Activated CD8-positive, alpha-beta memory T cell treated with anti-CD3 and anti-CD28 coated beads for 48 hours (primary cell): ENCODE data around the gene POMZP3.
"Not testable (repeated sequence)": the region's sequence is repeated elsewhere in the genome, so short reads cannot be mapped to it uniquely, and the experiment has no call there.

Source experiments
- DNase-seq, 3 experiments: peaks; one replicate each; pipeline ENCODE4 v3.0.0-alpha.2; 2020; ENCODE audit warnings: low read depth in 2 of 3, low spot score in 2 of 3

POMZP3 gene

DNA sequence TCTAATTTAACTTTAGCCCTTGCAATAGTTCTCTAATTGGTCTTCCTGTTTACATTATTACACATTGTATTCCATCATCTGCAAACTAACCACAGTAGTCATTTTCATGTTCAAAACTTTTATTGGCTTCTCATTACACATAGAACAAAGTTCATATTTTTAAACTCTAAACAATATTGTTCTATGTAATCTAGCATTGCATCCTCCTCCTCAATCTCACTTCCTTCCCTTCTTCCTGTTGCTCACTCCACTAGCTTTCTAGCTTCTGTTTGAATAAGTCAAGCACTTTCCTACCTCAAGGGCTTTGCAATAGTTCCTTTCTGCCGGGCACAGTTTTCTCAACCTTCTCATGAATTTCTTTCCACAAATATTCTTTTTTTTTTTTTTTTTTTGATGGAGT is 38.5 kb downstream of the POMZP3 start:
- not testable (repeated sequence) for DNase-seq

DNA sequence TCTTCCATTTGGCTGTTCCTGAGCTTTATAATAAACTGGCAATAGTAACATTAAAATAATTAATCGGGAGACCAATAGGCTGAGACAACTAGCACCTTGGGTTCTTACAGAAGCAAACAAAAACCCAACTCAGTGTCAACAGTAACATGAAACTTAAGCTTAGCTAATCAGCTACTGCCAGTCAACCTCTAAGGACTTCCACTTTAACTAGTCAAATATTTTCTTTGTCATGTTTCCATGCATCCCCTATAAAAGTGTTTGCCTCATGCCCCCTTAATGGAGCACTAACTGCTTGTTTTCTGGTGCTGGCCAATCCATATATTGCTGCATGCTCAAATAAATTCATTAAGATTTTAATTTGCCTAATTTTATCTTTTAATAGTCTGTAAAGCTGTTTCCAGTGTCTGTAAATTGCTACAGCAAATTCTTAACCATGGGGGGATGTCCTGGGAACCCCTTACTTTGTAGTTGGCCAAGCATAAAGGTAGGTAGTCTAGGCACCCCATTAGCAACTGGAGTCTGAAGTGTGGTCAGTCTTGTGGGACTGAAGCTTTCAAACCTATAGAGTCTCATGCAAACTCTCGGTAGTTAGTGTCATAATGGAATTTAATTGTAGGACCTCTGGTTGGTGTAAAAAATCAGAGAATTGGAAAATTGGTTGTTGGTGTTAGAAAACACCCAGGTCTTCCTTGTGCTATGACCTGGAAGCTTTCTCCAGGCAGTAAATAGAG is 40.3 kb downstream of the POMZP3 start:
- DNase-seq = not testable (repeated sequence)

DNA sequence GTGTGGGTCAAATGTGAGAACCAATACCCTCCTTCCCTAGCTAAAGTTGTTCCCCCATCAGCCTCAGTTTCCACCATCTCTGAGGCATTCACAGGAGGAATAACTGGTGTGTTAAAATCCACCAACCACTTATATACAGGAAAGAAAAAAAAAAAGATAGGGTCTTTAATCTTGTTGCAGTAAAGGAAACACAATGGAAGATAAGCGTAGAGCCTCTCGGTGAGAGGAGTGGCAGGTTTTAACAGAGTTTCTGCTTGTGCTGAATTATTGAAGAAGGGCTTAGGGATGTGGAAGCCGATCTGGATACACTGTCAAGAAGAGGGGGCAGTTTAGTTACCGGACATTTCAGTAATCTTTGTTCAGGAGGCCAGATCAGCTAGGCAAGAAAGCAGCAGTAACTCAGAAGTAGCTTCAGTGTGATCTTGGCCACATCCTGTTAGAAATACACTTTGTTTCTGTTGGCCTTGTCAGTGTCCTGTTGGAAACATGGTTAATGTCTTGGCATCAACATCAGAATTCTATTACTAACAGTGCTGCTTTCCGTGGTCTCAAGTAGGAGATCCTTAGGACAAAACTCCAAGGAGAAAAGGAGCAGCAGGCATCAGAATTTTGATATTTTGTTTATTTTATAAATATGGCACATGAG is 43.3 kb downstream of the POMZP3 start:
- not testable (repeated sequence) for DNase-seq

DNA sequence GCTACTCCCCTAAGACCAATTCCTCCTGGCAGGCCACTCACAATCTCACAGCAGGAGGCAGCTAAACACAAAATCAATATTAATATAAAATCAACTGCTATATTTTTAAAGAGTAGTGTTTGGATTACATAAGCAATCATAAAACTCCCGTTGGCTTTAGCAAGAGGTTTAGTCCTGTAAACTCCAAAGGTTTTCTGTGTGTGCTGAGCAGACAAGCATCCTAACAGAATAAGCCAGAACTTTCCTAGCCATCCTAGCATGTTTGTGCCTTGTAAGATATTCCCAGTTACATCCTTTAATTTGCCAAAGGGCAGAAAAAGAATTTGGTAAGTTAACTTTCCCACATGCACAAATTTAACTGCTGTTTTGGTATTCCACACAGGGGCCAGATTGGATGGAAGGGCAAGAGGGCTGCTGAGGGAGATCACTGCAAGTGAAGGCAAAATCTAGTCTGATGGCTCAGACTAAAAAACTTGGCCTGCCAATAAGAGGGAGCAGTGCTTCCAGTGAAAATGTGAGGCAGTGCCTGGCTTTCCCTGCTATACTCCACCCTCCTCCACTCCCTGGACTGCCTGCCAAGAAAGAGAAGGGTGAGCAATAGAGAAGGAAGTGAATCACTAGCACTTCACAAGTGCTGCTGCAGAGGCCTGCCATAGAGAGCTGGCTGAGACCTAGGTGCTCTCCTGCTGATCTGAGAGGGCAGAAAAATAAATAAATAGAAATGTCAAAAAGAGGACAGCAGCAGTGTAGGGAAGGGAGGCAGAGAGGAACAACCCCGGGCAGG is 44.0 kb downstream of the POMZP3 start:
- DNase-seq = not testable (repeated sequence)

DNA sequence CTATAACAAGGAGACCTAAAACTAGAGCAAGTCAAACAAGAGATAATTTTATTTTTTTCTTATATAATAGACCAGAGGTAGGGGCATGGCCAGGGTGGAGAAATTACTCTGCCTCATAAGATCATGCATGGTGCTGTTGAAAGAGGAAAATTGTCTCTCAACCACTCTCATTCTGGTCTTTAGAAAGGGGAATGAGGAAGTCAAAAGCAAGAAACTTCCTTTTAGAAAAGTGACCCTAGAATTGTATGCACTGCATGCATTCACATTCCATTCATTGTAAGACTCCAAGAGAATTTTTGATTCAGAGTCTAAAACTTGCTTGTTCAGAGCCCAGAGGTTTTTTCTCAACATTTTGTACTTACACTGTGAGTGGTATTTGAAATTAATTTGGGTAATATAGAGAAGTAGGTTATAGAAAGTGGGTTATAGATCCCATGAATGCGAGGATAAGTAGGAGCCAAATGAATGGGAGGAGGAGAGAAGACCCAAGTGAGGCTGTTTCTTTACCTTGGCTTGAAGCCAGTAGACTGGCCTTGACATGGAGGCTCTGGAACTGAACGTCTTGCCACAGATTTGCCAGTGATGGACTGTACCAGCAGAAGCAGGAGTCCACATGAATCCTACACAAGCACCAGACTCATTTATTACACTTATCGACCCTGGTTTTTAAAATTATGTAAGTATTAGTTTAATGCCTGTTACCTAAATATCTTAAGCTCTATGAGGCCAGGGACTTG is 51.0 kb downstream of the POMZP3 start:
- DNase-seq = not testable (repeated sequence)

DNA sequence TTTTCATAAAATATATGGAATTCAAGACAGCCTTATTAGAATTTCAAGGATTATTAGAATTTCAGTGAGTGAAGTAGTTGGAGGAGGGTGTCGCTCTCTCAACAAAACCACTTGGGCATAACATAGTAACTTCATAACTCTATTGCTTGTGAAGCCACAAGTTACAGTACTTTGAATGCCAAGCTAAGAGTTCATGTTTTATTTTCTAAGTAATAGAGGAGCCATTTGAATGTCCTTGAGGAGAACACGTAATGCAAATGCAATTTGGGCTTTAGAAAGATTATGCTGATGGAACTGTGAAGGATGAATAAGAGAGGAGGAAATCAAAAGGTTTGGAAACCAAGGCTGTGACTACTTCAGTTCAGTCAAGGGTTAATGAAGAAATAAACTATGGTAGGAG is 51.6 kb downstream of the POMZP3 start:
- not testable (repeated sequence) for DNase-seq

DNA sequence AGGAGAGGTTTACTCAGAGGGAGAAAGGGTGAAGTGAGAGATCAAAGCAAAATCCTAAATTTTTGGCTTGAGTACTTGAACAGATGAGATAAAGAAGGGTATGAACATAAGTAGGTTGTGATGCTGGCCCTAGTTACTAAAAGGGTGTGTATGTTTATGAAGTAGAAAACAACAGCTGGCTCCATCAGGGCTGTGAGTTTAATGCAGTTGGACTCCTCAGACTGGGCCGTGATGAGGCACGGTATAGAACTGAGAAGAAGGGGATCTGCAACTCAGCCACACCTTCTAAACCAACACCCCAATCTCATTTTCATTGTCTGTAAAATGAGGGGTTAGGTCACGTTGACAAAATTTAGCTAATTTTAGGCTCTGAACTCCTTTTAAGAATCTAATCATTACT is 54.8 kb downstream of the POMZP3 start:
- DNase-seq = not testable (repeated sequence)

DNA sequence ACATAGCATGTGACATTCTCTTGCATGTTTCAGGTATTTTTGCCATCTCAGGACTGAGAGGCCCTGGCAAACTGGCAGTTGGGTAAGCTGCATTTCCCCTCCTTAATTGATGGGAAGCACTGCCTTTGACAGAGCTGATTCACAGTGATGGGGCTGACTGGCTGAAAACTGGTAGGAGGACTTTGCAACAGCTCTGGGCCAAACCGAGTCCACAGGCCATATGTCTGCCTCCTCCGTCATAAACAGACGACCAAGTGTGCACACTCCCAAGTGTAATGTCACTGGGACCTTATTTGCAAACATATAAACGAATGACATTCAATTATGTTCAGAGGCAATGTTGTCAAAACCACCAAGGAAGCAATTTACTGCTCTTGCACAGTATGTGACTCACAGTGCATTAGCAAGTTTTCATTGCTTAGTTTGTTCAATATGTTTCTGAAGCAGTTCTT is 56.7 kb downstream of the POMZP3 start:
- not testable (repeated sequence) for DNase-seq

DNA sequence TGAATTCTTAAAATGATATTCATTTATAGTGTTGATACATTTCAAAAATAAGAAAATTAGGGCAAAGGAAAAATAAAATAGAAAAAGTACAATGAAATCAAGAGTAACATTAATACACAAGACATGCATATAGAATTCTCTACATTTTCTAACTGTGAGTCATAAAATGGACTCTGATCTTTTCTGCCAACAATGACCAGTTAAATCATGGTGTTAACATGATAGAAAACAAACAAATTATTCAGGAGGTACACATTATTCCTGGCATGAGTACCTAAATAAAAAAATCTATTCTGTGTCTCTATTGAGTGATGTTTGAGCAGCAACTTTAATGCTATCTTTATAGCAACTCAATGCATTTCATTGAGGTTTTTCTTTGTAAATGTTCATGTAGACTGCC is 58.3 kb downstream of the POMZP3 start:
- DNase-seq = not testable (repeated sequence)

DNA sequence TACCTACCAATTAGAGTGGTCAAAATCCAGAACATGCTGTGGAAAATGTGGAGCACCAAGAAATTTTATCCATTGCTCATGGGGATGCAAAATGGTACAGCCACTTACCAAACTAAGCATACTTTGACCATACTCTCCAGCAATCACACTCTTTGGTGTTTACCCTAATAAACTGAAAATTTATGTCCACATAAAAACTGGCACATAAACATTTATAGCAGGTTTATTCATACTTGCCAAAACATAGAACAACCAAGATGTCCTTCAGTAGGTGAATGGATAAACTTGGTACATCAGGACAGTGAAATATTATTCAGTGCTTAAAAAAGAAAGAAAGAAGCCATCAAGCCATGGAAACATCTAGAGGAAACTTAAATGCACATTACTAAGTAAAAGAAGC is 59.3 kb downstream of the POMZP3 start:
- DNase-seq = not testable (repeated sequence)

DNA sequence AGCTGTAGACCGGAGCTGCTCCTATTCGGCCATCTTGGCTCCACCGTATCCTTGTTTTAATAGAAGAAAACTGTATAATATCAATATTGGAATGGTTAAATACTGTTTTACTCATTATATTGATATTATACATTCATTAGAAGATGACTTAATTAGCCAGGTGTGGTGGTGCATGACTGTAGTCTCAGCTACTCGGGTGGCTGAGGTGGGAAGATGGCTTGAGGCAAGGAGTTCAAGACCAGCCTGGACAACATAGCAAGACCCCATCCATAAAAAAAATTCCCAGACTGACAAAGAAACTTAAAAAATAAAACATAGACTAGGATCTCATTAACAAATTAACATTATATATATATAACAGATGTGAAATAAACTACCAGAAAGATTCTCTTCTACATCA is 59.8 kb downstream of the POMZP3 start:
- not testable (repeated sequence) for DNase-seq

DNA sequence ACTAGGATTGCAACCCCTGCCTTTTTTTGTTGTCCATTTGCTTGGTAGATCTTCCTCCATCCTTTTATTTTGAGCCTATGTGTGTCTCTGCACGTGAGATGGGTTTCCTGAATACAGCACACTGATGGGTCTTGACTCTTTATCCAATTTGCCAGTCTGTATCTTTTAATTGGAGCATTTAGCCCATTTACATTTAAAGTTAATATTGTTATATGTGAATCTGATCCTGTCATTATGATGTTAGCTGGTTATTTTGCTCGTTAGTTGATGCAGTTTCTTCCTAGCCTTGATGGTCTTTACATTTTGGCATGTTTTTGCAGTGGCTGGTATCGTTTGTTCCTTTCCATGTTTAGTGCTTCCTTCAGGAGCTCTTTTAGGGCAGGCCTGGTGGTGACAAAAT is 62.1 kb downstream of the POMZP3 start:
- DNase-seq = not testable (repeated sequence)

DNA sequence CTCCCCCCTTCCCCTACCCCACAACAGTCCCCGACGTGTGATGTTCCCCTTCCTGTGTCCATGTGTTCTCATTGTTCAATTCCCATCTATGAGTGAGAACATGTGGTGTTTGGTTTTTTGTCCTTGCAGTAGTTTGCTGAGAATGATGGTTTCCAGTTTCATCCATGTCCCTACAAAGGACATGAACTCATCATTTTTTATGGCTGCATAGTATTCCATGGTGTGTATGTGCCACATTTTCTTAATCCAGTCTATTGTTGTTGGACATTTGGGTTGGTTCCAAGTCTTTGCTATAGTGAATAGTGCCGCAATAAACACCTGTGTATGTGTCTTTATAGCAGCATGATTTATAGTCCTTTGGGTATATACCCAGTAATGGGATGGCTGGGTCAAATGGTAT is 65.7 kb downstream of the POMZP3 start:
- DNase-seq = not testable (repeated sequence)

DNA sequence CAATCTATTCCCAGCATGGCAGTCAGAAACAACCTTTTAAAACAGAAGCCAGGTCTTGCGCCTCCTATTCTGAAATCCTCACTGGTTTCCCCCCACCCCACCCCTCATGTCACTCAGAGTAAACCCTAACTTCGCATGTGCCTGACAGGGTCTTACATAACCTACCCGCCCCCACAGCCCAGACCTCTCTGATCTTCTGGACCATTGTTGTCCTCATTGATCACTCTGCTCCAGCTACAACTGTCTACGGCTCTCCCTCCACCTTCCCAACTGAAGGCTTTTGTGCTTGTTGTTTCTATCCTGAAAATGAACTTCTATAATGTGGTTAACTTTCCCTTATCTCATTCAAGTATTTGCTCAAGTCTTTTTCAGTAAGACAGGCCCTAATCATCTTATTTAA is 66.9 kb downstream of the POMZP3 start:
- not testable (repeated sequence) for DNase-seq
